ENCODE measurements around the gene DOCK3. TPM values are rescaled to one million over a fixed set of nuclear protein-coding genes. Genes with fewer than 3 reads are reported as not detected.
"Not testable (repeated sequence)": the region's sequence is repeated elsewhere in the genome, so short reads cannot be mapped to it uniquely, and the experiment has no call there.

Gene DOCK3
- total RNA-seq, 1 experiment from 2014 or later: 8.3 TPM

DNA sequence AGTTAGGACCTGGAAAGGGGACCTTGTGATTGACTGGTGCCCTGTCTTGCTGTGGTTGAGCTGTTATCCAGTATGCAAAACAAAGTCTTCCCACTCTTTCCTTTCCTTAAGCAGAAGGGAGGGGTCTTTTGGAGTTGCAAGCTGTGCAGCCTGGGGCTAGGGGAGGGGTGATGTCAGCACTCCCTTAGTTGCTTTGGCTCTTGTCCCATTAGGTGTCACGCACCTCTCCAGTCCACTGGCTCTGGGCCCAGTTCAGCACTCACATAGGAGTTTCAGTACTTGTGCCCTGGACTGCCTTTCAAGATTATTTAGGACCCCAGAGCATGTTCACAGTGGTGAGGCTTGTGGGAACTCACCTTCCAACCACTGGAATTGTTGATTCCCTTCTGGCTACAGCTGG is 238.5 kb downstream of the DOCK3 start:
- H3K27ac Mint-ChIP-seq: no peak overlapping the region; a peak in 1 of 7 replicates
- TF ChIP-seq, protein P1, sequence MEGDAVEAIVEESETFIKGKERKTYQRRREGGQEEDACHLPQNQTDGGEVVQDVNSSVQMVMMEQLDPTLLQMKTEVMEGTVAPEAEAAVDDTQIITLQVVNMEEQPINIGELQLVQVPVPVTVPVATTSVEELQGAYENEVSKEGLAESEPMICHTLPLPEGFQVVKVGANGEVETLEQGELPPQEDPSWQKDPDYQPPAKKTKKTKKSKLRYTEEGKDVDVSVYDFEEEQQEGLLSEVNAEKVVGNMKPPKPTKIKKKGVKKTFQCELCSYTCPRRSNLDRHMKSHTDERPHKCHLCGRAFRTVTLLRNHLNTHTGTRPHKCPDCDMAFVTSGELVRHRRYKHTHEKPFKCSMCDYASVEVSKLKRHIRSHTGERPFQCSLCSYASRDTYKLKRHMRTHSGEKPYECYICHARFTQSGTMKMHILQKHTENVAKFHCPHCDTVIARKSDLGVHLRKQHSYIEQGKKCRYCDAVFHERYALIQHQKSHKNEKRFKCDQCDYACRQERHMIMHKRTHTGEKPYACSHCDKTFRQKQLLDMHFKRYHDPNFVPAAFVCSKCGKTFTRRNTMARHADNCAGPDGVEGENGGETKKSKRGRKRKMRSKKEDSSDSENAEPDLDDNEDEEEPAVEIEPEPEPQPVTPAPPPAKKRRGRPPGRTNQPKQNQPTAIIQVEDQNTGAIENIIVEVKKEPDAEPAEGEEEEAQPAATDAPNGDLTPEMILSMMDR (conservative IDR thresholded peaks at IDR 0.05): no peak
- Histone ChIP-seq H3K4me2 (ENCODE audit: insufficient read depth, insufficient read length, low read length) (no peak overlapping the region), H2AFZ (ENCODE audit: low read length) (no peak overlapping the region), H2BK120ac (ENCODE audit: low read depth, low read length, poor library complexity, severe bottlenecking) (no peak overlapping the region), H2BK12ac (ENCODE audit: insufficient read length, low read depth, low read length) (no peak overlapping the region), H4K8ac (replicated peaks; ENCODE audit: insufficient read length, low read depth, low read length) (no peak overlapping the region), H3K18ac (ENCODE audit: insufficient read length, low read depth, low read length) (no peak overlapping the region), H3K4me1 (ENCODE audit: insufficient read depth, low read length) (no peaks in the 10 kb centered on the region), H3K4ac (ENCODE audit: low read depth, low read length) (no peak overlapping the region), H3K27ac (ENCODE audit: insufficient read length, low read depth, low read length) (no peak overlapping the region), H3K14ac (ENCODE audit: insufficient read depth, low read length) (no peak overlapping the region), H3K23me2 (ENCODE audit: insufficient read length, low read depth, low read length, poor library complexity, severe bottlenecking) (no peaks in the 10 kb centered on the region), H3K9me3 (ENCODE audit: control insufficient read depth, low read depth, low read length) (no peaks in the 10 kb centered on the region), H3K79me1 (ENCODE audit: insufficient read depth, low read depth, low read length, poor library complexity, severe bottlenecking) (no peaks in the 10 kb centered on the region), H4K20me1 (ENCODE audit: control insufficient read depth, insufficient read depth, insufficient read length) (no peaks in the 10 kb centered on the region), H2BK5ac (ENCODE audit: insufficient read length, low read length) (no peak overlapping the region), H2BK20ac (ENCODE audit: low read depth, low read length, poor library complexity, severe bottlenecking) (no peak overlapping the region), H3K27me3 (ENCODE audit: insufficient read depth, low read length) (no peaks in the 10 kb centered on the region), H2AK5ac (ENCODE audit: insufficient read length, low read length) (no peak overlapping the region), H3T11ph (ENCODE audit: low read length) (no peak overlapping the region), H3K9ac (ENCODE audit: extremely low read depth, insufficient read length, low read length) (no peak overlapping the region), H4K5ac (ENCODE audit: insufficient read length, low read depth, low read length) (no peak overlapping the region), H3K56ac (ENCODE audit: insufficient read length, low read depth, low read length) (no peak overlapping the region), H2BK15ac (ENCODE audit: low read depth, low read length) (no peak overlapping the region), H4K91ac (ENCODE audit: insufficient read length, low read depth, low read length) (no peak overlapping the region), H3K79me2 (ENCODE audit: insufficient read depth, low read length) (no peaks in the 10 kb centered on the region; the same call in 1 of the 2 replicates), H3K23ac (ENCODE audit: insufficient read length, low read depth, low read length) (no peak overlapping the region)
- H3K4me1 Mint-ChIP-seq: peaks cover 7 to 16% of the 10 kb centered on the region in 2 experiments
- DNase-seq: no peak
- H3K36me3 Mint-ChIP-seq (ENCODE audit: insufficient read depth in 1 of 3, low read depth in 3 of 3): peaks cover under 1 to 15% (median 3%) of the 10 kb centered on the region in 3 experiments; a peak in 5 of 7 replicates
- no peak overlapping the region for H3K4me3 Mint-ChIP-seq
- no peaks in the 10 kb centered on the region for H3K27me3 Mint-ChIP-seq (ENCODE audit: low read depth)
- no CpG with 5 or more reads among the region's 1 CpG for WGBS (ENCODE audit: extremely low coverage, insufficient read length, low lambda C conversion rate)
- peaks cover 4 to 7% of the 10 kb centered on the region in 2 experiments; a peak in 4 of 5 replicates for H3K9me3 Mint-ChIP-seq

- not testable (repeated sequence) for H2AFZ ChIP-seq (ENCODE audit: low read length); H3K27me3 ChIP-seq (ENCODE audit: insufficient read depth, low read length); H3K9me3 ChIP-seq (ENCODE audit: control insufficient read depth, low read depth, low read length); H4K20me1 ChIP-seq (ENCODE audit: control insufficient read depth, insufficient read depth, insufficient read length); H3K27me3 Mint-ChIP-seq (ENCODE audit: low read depth); H3K27ac Mint-ChIP-seq; H2BK20ac ChIP-seq (ENCODE audit: low read depth, low read length, poor library complexity, severe bottlenecking); H3K79me1 ChIP-seq (ENCODE audit: insufficient read depth, low read depth, low read length, poor library complexity, severe bottlenecking); H2AK5ac ChIP-seq (ENCODE audit: insufficient read length, low read length); H3K27ac ChIP-seq (ENCODE audit: insufficient read length, low read depth, low read length); DNase-seq; H3K79me2 ChIP-seq (ENCODE audit: insufficient read depth, low read length); H2BK120ac ChIP-seq (ENCODE audit: low read depth, low read length, poor library complexity, severe bottlenecking); H3K4me1 ChIP-seq (ENCODE audit: insufficient read depth, low read length); H4K5ac ChIP-seq (ENCODE audit: insufficient read length, low read depth, low read length); H3K4me3 Mint-ChIP-seq; H3K56ac ChIP-seq (ENCODE audit: insufficient read length, low read depth, low read length); H3K4ac ChIP-seq (ENCODE audit: low read depth, low read length); H3K23me2 ChIP-seq (ENCODE audit: insufficient read length, low read depth, low read length, poor library complexity, severe bottlenecking); H4K8ac ChIP-seq (replicated peaks; ENCODE audit: insufficient read length, low read depth, low read length); H2BK5ac ChIP-seq (ENCODE audit: insufficient read length, low read length); H3K14ac ChIP-seq (ENCODE audit: insufficient read depth, low read length); H3K23ac ChIP-seq (ENCODE audit: insufficient read length, low read depth, low read length); H2BK12ac ChIP-seq (ENCODE audit: insufficient read length, low read depth, low read length); H3K18ac ChIP-seq (ENCODE audit: insufficient read length, low read depth, low read length); H3K4me2 ChIP-seq (ENCODE audit: insufficient read depth, insufficient read length, low read length); H4K91ac ChIP-seq (ENCODE audit: insufficient read length, low read depth, low read length); H3T11ph ChIP-seq (ENCODE audit: low read length); H2BK15ac ChIP-seq (ENCODE audit: low read depth, low read length); H3K9ac ChIP-seq (ENCODE audit: extremely low read depth, insufficient read length, low read length)
- Mint-ChIP-seq H3K36me3 (ENCODE audit: insufficient read depth in 1 of 3, low read depth in 3 of 3) (peaks cover 22 to 53% (median 27%) of the 10 kb centered on the region in 3 experiments), H3K4me1 (peaks cover 37 to 38% of the 10 kb centered on the region in 2 experiments), H3K9me3 (peaks cover 43 to 48% of the 10 kb centered on the region in 2 experiments)
- no CpG with 5 or more reads among the region's 5 CpGs for WGBS (ENCODE audit: extremely low coverage, insufficient read length, low lambda C conversion rate)
Measured at GRCh38 chr3:50922071-50922470, 247.3 kb downstream of the DOCK3 start.

All from H9 (cell line).